IMR-90 (cell line): ENCODE data around the gene UNC79. TPM values are rescaled to one million over a fixed set of nuclear protein-coding genes. Genes with fewer than 3 reads are reported as not detected.

Source experiments
- ATAC-seq: fragments of 200-7000 bp; cut with Tn5 transposase; 2 replicates; pipeline ENCODE4 v1.9.1; 2020; ENCODE audit warnings: low read depth, mild to moderate bottlenecking, moderate library complexity
- BruUV-seq: library from RNA; stranded (reverse); fragments of 400-500 nt; replicated peaks from 2 replicates; lab custom pipeline; 2021; lab: Mats Ljungman, UMichigan
- CTCF ChIA-PET: fragments of 300-600 bp; formaldehyde crosslinking; extraction: SDS; loops from one replicate; lab custom pipeline; 2021; ENCODE audit warnings: antibody characterized with exemption; lab: Yijun Ruan, JAX
- POLR2A ChIA-PET: fragments of 300-600 bp; sonication (Branson Sonifier 250); formaldehyde crosslinking; loops from one replicate; lab custom pipeline; 2022; ENCODE audit warnings: antibody characterized with exemption; ENCODE audit not compliant: unreplicated experiment; lab: Charles Lee
- DNase-seq: peaks from one replicate; pipeline ENCODE4 v3.0.0; 2013
- H2AFZ ChIP-seq: replicated peaks from 2 replicates; pipeline ENCODE3; 2013; ENCODE audit warnings: low read length, mild to moderate bottlenecking; ENCODE audit not compliant: poor library complexity
- H2AK5ac ChIP-seq: 2 replicates; pipeline ENCODE4 v1.6.1; 2013; ENCODE audit warnings: low read depth, low read length, inconsistent platforms
- H2AK9ac ChIP-seq: replicated peaks from 2 replicates; pipeline ENCODE3; 2013; ENCODE audit warnings: mild to moderate bottlenecking, low read depth, low read length, moderate library complexity; ENCODE audit not compliant: poor library complexity
- H2BK120ac ChIP-seq: 2 replicates; pipeline ENCODE4 v1.6.1; 2013; ENCODE audit warnings: low read depth, low read length, inconsistent platforms
- H2BK15ac ChIP-seq: 3 replicates; pipeline ENCODE4 v1.6.1; 2013; ENCODE audit warnings: low read depth, low read length, inconsistent platforms
- H2BK20ac ChIP-seq: 2 replicates; pipeline ENCODE4 v1.6.1; 2013; ENCODE audit warnings: low read depth, mild to moderate bottlenecking, inconsistent platforms, low read length, moderate library complexity
- H2BK5ac ChIP-seq: 2 replicates; pipeline ENCODE4 v1.6.1; 2013; ENCODE audit warnings: mild to moderate bottlenecking, low read depth, low read length, inconsistent platforms; ENCODE audit not compliant: poor library complexity, severe bottlenecking
- H3K14ac ChIP-seq: replicated peaks from 2 replicates; pipeline ENCODE4 v1.6.1; 2013; ENCODE audit warnings: low read depth, low read length, inconsistent platforms
- H3K18ac ChIP-seq: 2 replicates; pipeline ENCODE4 v1.6.1; 2013; ENCODE audit warnings: low read depth, low read length, control low read depth
- H3K23ac ChIP-seq: 2 replicates; pipeline ENCODE4 v1.6.1; 2013; ENCODE audit warnings: low read depth, low read length, inconsistent platforms
- H3K27ac ChIP-seq: 2 replicates; pipeline ENCODE4 v1.5.1; 2013; ENCODE audit warnings: mild to moderate bottlenecking, control low read depth, low read length; ENCODE audit not compliant: insufficient read depth
- H3K27me3 ChIP-seq: 2 replicates; pipeline ENCODE4 v1.6.1; 2013; ENCODE audit warnings: low read length; ENCODE audit not compliant: control insufficient read depth, insufficient read depth
- H3K36me3 ChIP-seq: 2 replicates; pipeline ENCODE4 v1.6.1; 2013; ENCODE audit warnings: low read length, mixed read lengths; ENCODE audit not compliant: control insufficient read depth, insufficient read depth
- H3K4ac ChIP-seq: 2 replicates; pipeline ENCODE4 v1.6.1; 2013; ENCODE audit warnings: low read depth, low read length, inconsistent platforms
- H3K4me1 ChIP-seq: 2 replicates; pipeline ENCODE4 v1.6.1; 2013; ENCODE audit warnings: low read length, mixed read lengths; ENCODE audit not compliant: control insufficient read depth, insufficient read depth
- H3K4me2 ChIP-seq: 2 replicates; pipeline ENCODE4 v1.6.1; 2013; ENCODE audit warnings: low read depth, mild to moderate bottlenecking, control low read depth, low read length, moderate library complexity
- H3K4me3 ChIP-seq: 2 replicates; pipeline ENCODE4 v1.5.1; 2013; ENCODE audit warnings: low read depth, mild to moderate bottlenecking, control low read depth, low read length, moderate library complexity; ENCODE audit not compliant: insufficient read depth
- H3K56ac ChIP-seq: 2 replicates; pipeline ENCODE4 v1.6.1; 2013; ENCODE audit warnings: low read length, inconsistent platforms; ENCODE audit not compliant: insufficient read depth; ENCODE audit errors: extremely low read depth
- H3K79me1 ChIP-seq, 2 experiments: 2 replicates each; pipeline ENCODE4 v1.6.1; 2013; ENCODE audit warnings: low read length in 2 of 2, inconsistent platforms in 1 of 2, low read depth in 1 of 2
- H3K9ac ChIP-seq: 2 replicates; pipeline ENCODE4 v1.6.1; 2013; ENCODE audit warnings: low read depth, low read length, control low read depth
- H3K9me1 ChIP-seq: 2 replicates; pipeline ENCODE4 v1.6.1; 2013; ENCODE audit warnings: low read length, inconsistent platforms; ENCODE audit not compliant: insufficient read depth
- H3K9me3 ChIP-seq: 2 replicates; pipeline ENCODE4 v1.6.1; 2013; ENCODE audit warnings: low read length; ENCODE audit not compliant: control insufficient read depth, insufficient read depth
- H4K20me1 ChIP-seq: 2 replicates; pipeline ENCODE4 v1.6.1; 2013; ENCODE audit warnings: low read length, inconsistent platforms; ENCODE audit not compliant: insufficient read depth
- H4K5ac ChIP-seq: 2 replicates; pipeline ENCODE4 v1.6.1; 2013; ENCODE audit warnings: mild to moderate bottlenecking, low read depth, low read length, control low read depth
- H4K8ac ChIP-seq, 2 experiments: 2 replicates each; pipeline ENCODE4 v1.6.1; 2013; ENCODE audit warnings: low read depth in 2 of 2, low read length in 2 of 2, control low read depth in 1 of 2, inconsistent platforms in 1 of 2
- H4K91ac ChIP-seq: 2 replicates; pipeline ENCODE4 v1.6.1; 2013; ENCODE audit warnings: low read depth, low read length, inconsistent platforms; ENCODE audit not compliant: insufficient read depth
- BHLHE40 ChIP-seq: fragments of 150-350 bp; IDR thresholded peaks from 2 replicates; pipeline ENCODE4 v1.6.1; 2016; ENCODE audit warnings: mild to moderate bottlenecking, low read depth, low read length
- CEBPB ChIP-seq: IDR thresholded peaks from 2 replicates; pipeline ENCODE4 v1.6.1; 2012; ENCODE audit warnings: low read depth, low read length, improper control_type of control experiment
- CHD1 ChIP-seq: IDR thresholded peaks from 2 replicates; pipeline ENCODE4 v1.6.1; 2012; ENCODE audit warnings: low read depth, low read length, improper control_type of control experiment
- FOS ChIP-seq: fragments of 150-350 bp; IDR thresholded peaks from 2 replicates; pipeline ENCODE4 v1.6.1; 2016; ENCODE audit warnings: low read depth, low read length
- MAFK ChIP-seq: IDR thresholded peaks from 2 replicates; pipeline ENCODE4 v1.6.1; 2012; ENCODE audit warnings: low read depth, low read length, improper control_type of control experiment
- NFE2L2 ChIP-seq: fragments of 150-350 bp; IDR thresholded peaks from 2 replicates; pipeline ENCODE4 v1.6.1; 2016; ENCODE audit warnings: low read depth, mild to moderate bottlenecking, low read length
- POLR2A ChIP-seq: IDR thresholded peaks from 2 replicates; pipeline ENCODE4 v1.6.1; 2012; ENCODE audit warnings: mild to moderate bottlenecking, low read depth, low read length
- RAD21 ChIP-seq: IDR thresholded peaks from 2 replicates; pipeline ENCODE4 v1.6.1; 2012; ENCODE audit warnings: low read length, improper control_type of control experiment
- SMC3 ChIP-seq: fragments of 150-350 bp; IDR thresholded peaks from 2 replicates; pipeline ENCODE4 v1.6.1; 2016; ENCODE audit warnings: low read depth, mild to moderate bottlenecking, antibody characterized with exemption, low read length, moderate library complexity
- WGBS, 2 experiments: methylation state at CpG; one replicate each; pipeline versions ENCODE4 v1.1.5 to v1.1.7; 2013; ENCODE audit warnings: missing lambda C conversion rate in 2 of 2; ENCODE audit not compliant: insufficient read length in 1 of 2; ENCODE audit errors: extremely low coverage in 2 of 2; 5-methylcytosine and 5-hydroxymethylcytosine counted together
- dilution Hi-C: fragments of 300-500 bp; cut with HindIII; formaldehyde crosslinking; loops from one replicate; pipeline ENCODE4 v1.14.3; 2018; ENCODE audit warnings: low sequenced_read_pairs; ENCODE audit not compliant: unreplicated experiment
- in situ Hi-C: fragments of 300-500 bp; cut with MboI; formaldehyde crosslinking; loops from 3 replicates; pipeline ENCODE4 v1.14.3; 2019; ENCODE audit warnings: low sequenced_read_pairs, inconsistent platforms, mixed read lengths
- intact Hi-C: fragments of 100-400 bp; cut with micrococcal nuclease; formaldehyde crosslinking; loops from 2 replicates; pipeline ENCODE4 v1.10.0; 2022
- polyA plus RNA-seq, 3 experiments: library from polyadenylated mRNA; depleted of rRNA; stranded (reverse); fragments of >200 nt; gene quantifications; 2 replicates each; pipeline ENCODE4 v1.2.3, GENCODE V29; 2012; ENCODE audit warnings: low replicate concordance in 1 of 3
- total RNA-seq: library from RNA; depleted of rRNA; stranded (reverse); fragments of >200 nt; gene quantifications from 2 replicates; pipeline ENCODE4 v1.2.3, GENCODE V29; 2012
- TF ChIP-seq, protein P1 (sequence below): fragments of 150-350 bp; IDR thresholded peaks from 2 replicates; pipeline ENCODE4 v1.6.1; 2017; ENCODE audit warnings: mild to moderate bottlenecking, antibody characterized with exemption, low read length, low read depth

The UNC79 gene
- total and polyA plus RNA-seq, 2 of the 4 experiments (the other 2 are of a cell fraction): under 0.01 TPM

DNA sequence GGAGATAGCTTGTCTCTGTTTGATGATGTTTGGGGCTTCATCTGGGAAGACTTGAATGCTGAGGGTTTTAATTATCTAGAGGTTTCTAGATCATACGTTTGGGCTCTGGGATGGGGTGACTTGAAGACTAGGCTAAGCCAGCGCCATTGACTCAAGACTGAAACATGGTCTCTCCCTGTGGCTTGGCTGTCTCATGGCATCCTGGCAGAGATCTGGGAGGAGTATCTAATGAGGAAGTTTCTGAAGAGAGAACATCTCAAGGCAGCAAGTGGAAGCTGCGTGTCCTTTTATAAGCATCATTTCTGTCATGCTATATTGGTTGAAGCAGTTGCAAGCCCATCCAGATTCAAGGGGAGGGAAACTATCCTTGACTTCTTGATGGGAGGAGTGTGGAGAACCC is 104.8 kb downstream of the UNC79 start:
- Histone ChIP-seq H3K14ac (no peak overlapping the region), H2AK9ac (no peak overlapping the region), H4K5ac (no peak overlapping the region), H2AK5ac (no peak overlapping the region), H3K27me3 (no peaks in the 10 kb centered on the region), H3K56ac (no peak overlapping the region), H2BK120ac (no peak overlapping the region), H2AFZ (no peak overlapping the region), H3K4ac (no peak overlapping the region), H3K9ac (no peak overlapping the region), H4K20me1 (no peaks in the 10 kb centered on the region), H2BK5ac (no peak overlapping the region), H3K9me3 (peaks cover 2% of the 10 kb centered on the region; the same call in 1 of the 2 replicates), H4K8ac (no peak overlapping the region), H3K9me1 (no peaks in the 10 kb centered on the region), H4K91ac (no peak overlapping the region), H3K18ac (no peak overlapping the region), H3K36me3 (no peaks in the 10 kb centered on the region), H2BK15ac (no peak overlapping the region), H3K23ac (no peak overlapping the region), H3K4me1 (no peaks in the 10 kb centered on the region), H2BK20ac (no peak overlapping the region), H3K79me1 (no peaks in the 10 kb centered on the region), H3K27ac (no peak overlapping the region), H3K4me3 (no peak overlapping the region), H3K4me2 (no peak overlapping the region)
- no peak for TF ChIP-seq NFE2L2
- TF ChIP-seq RAD21: no peak
- TF ChIP-seq, protein P1, sequence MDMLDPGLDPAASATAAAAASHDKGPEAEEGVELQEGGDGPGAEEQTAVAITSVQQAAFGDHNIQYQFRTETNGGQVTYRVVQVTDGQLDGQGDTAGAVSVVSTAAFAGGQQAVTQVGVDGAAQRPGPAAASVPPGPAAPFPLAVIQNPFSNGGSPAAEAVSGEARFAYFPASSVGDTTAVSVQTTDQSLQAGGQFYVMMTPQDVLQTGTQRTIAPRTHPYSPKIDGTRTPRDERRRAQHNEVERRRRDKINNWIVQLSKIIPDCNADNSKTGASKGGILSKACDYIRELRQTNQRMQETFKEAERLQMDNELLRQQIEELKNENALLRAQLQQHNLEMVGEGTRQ: no peak
- no peak for TF ChIP-seq CEBPB
- no peak for TF ChIP-seq MAFK
- no peak for TF ChIP-seq BHLHE40
- no peak for TF ChIP-seq FOS
- TF ChIP-seq CHD1: no peak
- no peak for TF ChIP-seq SMC3
- TF ChIP-seq POLR2A: no peak
- ATAC-seq (no peak), DNase-seq (no peak)
- ChIA-PET CTCF (no interaction called here), POLR2A (no interaction called here)
- WGBS, 2 experiments: no CpG with 5 or more reads among the region's 3 CpGs
- in situ Hi-C loops (no loop called here), intact Hi-C loops (no loop called here), dilution Hi-C loops (no loop called here)
- BruUV-seq: no TSS peak
